Body of pancreas (tissue), 4 donors: Measurements from ENCODE around the gene SPIRE1. TPM values are rescaled to one million over a fixed set of nuclear protein-coding genes. Genes with fewer than 3 reads are reported as not detected.

Source experiments
- ATAC-seq: fragments of 150-250 bp; one replicate; pipeline ENCODE4 v1.9.1; 2016
- DNase-seq, 4 donors: peaks; one replicate each; pipeline ENCODE4 v3.0.0-alpha.2; 2019
- H3K27ac ChIP-seq, 4 donors: fragments of 200-600 bp; sonication (generic); 1 replicate in 3 of 4; 2 replicates in 1 of 4; pipeline versions ENCODE4 v1.5.1 to v1.6.1; 2016 to 2019; ENCODE audit warnings: mild to moderate bottlenecking in 1 of 4, mixed read lengths in 1 of 4, moderate library complexity in 1 of 4
- H3K27me3 ChIP-seq, 2 donors: fragments of 200-600 bp; sonication (generic); one replicate each; pipeline ENCODE4 v1.6.0; 2016; ENCODE audit warnings: mild to moderate bottlenecking in 1 of 2
- H3K36me3 ChIP-seq, 2 donors: fragments of 200-600 bp; sonication (generic); replicated peaks in 1 of 2; 2 replicates each; pipeline ENCODE4 v1.5.1; 2016; ENCODE audit warnings: low read depth in 2 of 2; ENCODE audit not compliant: insufficient read depth in 1 of 2
- H3K4me1 ChIP-seq: fragments of 200-600 bp; sonication (generic); one replicate; pipeline ENCODE4 v1.6.0; 2016
- H3K4me3 ChIP-seq, 2 donors: fragments of 200-600 bp; sonication (generic); 1 replicate in 1 of 2; 2 replicates in 1 of 2; pipeline ENCODE4 v1.5.1; 2016 to 2019
- H3K9me3 ChIP-seq, 3 donors: fragments of 200-600 bp; sonication (generic); 1 replicate in 2 of 3; 2 replicates in 1 of 3; pipeline ENCODE4 v1.5.1; 2016
- CTCF ChIP-seq, 7 experiments: fragments of 450-650 bp in 4 of 7; fragments of 200-600 bp in 3 of 7; sonication (generic) in 3 of 7; IDR thresholded peaks; one replicate each; pipeline ENCODE4 v1.5.1; 2016 to 2019; ENCODE audit warnings: antibody characterized with exemption in 7 of 7
- POLR2A ChIP-seq, 3 donors: fragments of 450-650 bp; IDR thresholded peaks; one replicate each; pipeline ENCODE4 v1.6.1; 2016; ENCODE audit warnings: antibody characterized with exemption in 3 of 3, mild to moderate bottlenecking in 2 of 3
- WGBS, 2 donors: methylation state at CpG; one replicate each; pipeline ENCODE4 v1.1.5; 2017; 5-methylcytosine and 5-hydroxymethylcytosine counted together
- intact Hi-C: fragments of 100-400 bp; cut with DNase I; formaldehyde crosslinking; loops from one replicate; pipeline ENCODE4 v1.15.1; 2023
- total RNA-seq, 2 donors: library from RNA; depleted of rRNA; stranded (reverse); fragments of >200 nt; gene quantifications; one replicate each; pipeline ENCODE4 v1.1.0, GENCODE V29; 2016

SPIRE1 gene
- total RNA-seq, 2 donors from 2014 or later, result 8.2 to 15.0 TPM

GRCh38 chr18:12516049-12516630 lies 141.8 kb downstream of the SPIRE1 start:
- Histone ChIP-seq H3K4me3 (no peak overlapping the region), H3K36me3 (no peaks in the 10 kb centered on the region), H3K27me3 (no peaks in the 10 kb centered on the region), H3K9me3 (no peaks in the 10 kb centered on the region), H3K4me1 (no peaks in the 10 kb centered on the region), H3K27ac (no peak overlapping the region)
- 69 to 73% methylated on average over 4 of the region's 4 CpGs for WGBS, 2 donors
- no peak for ATAC-seq
- no peak for DNase-seq
- no peak for TF ChIP-seq POLR2A (IDR thresholded peaks at IDR 0.05)
- TF ChIP-seq CTCF (IDR thresholded peaks at IDR 0.05), result no peak
- intact Hi-C loops, result no loop called here

DNA sequence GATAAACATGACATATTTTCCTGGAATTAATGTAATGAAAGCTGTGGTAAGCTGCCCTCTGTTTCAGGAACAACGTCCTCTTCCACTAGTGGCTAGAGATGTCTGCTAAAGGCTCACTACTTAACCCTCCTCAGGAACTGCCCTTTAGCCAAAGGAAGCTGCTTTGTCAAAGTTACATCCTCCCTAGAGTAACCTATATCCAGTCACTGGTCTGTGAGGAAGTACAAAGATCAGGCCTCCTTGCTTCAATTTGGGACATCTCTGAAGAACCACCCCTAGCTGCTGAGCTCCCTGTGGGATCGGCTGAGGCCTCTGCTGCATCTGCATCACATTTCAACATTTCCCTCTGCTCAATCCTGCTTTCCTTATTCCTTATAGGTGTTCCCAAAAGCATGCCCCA lies 142.4 kb downstream of the SPIRE1 start:
- ATAC-seq (no peak), DNase-seq (no peak)
- Histone ChIP-seq H3K27ac (no peak overlapping the region), H3K36me3 (no peaks in the 10 kb centered on the region), H3K4me3 (no peak overlapping the region), H3K9me3 (no peaks in the 10 kb centered on the region), H3K27me3 (no peaks in the 10 kb centered on the region), H3K4me1 (no peaks in the 10 kb centered on the region)
- intact Hi-C loops, result no loop called here
- TF ChIP-seq CTCF (IDR thresholded peaks at IDR 0.05) (no peak), POLR2A (IDR thresholded peaks at IDR 0.05) (no peak)
- WGBS, 2 donors, result 68 to 86% methylated on average over 2 of the region's 2 CpGs

- intact Hi-C loops, result no loop called here
- TF ChIP-seq CTCF (IDR thresholded peaks at IDR 0.05) (no peak), POLR2A (IDR thresholded peaks at IDR 0.05) (no peak)
These were observed 150.9 kb downstream of the SPIRE1 start for GRCh38 chr18:12507007-12507406.

GRCh38 chr18:12500986-12501385 lies 156.9 kb downstream of the SPIRE1 start:
- no peak for DNase-seq
- WGBS, 2 donors, result 95 to 98% methylated on average over 6 of the region's 6 CpGs
- Histone ChIP-seq H3K4me3 (no peak overlapping the region), H3K36me3 (no peaks in the 10 kb centered on the region), H3K9me3 (no peaks in the 10 kb centered on the region), H3K4me1 (no peaks in the 10 kb centered on the region), H3K27ac (no peak overlapping the region), H3K27me3 (no peaks in the 10 kb centered on the region)
- no peak for ATAC-seq
- TF ChIP-seq POLR2A (IDR thresholded peaks at IDR 0.05), result no peak
- TF ChIP-seq CTCF (IDR thresholded peaks at IDR 0.05), result no peak
- intact Hi-C loops, result no loop called here

More at GRCh38 chr18:12507007-12507406, 150.9 kb downstream of the SPIRE1 start:
- H3K27ac ChIP-seq, result no peak overlapping the region
- H3K4me1 ChIP-seq, result no peaks in the 10 kb centered on the region
- no peak for ATAC-seq
- H3K4me3 ChIP-seq, result no peak overlapping the region
- 91 to 94% methylated on average over 5 of the region's 5 CpGs for WGBS, 2 donors
- no peaks in the 10 kb centered on the region for H3K36me3 ChIP-seq
- no peaks in the 10 kb centered on the region for H3K27me3 ChIP-seq
- DNase-seq, result no peak
- H3K9me3 ChIP-seq, result no peaks in the 10 kb centered on the region

DNA sequence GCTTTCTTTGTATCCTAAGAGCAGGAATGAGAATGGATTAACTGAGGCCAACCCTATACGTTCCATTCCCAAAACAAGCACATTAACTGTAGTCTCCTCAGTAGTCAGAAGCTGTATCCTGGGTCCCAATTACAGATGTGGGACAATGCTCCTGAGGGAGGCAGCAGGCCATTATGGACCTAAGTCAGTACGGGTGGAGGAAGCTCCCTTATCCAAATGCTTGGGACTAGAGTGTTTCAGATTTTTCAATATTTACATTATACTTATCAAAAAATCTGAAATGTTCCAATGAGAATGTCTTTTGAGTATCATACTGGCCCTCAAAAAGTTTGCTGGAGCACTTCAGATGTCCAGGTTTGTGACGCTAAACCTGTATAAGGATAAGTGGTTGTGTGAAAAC lies 160.1 kb downstream of the SPIRE1 start:
- intact Hi-C loops, result no loop called here
- Histone ChIP-seq H3K27ac (no peak overlapping the region), H3K4me1 (no peaks in the 10 kb centered on the region), H3K9me3 (no peaks in the 10 kb centered on the region), H3K36me3 (no peaks in the 10 kb centered on the region), H3K4me3 (no peak overlapping the region), H3K27me3 (no peaks in the 10 kb centered on the region)
- ATAC-seq (no peak), DNase-seq (no peak)
- WGBS, 2 donors, result 92 to 94% methylated on average over 3 of the region's 3 CpGs
- TF ChIP-seq CTCF (IDR thresholded peaks at IDR 0.05), result no peak
